HG02759 (cell line): ENCODE data around the gene OR5J2.
"Not testable (repeated sequence)": the region's sequence is repeated elsewhere in the genome, so short reads cannot be mapped to it uniquely, and the experiment has no call there.

Experiments
- ATAC-seq: cut with Tn5 transposase; IDR thresholded peaks from one replicate; pipeline ENCODE4 v1.9.1; 2021; ENCODE audit warnings: mild to moderate bottlenecking, moderate library complexity; ENCODE audit not compliant: unreplicated experiment

OR5J2 gene

GRCh38 chr11:56176318-56176717, at the start of gene OR5J2:
TSS of gene OR5J2 (plus strand) at chr11:56176618. CDS start at chr11:56176618, 0 bp downstream.
- no peak for ATAC-seq

GRCh38 chr11:56140151-56140661, 36.2 kb upstream of the OR5J2 start, which contains the start of gene OR8J3:
TSS of gene OR8J3 (minus strand) at chr11:56140201. CDS start at chr11:56137718, 2,483 bp downstream.
- no peak for ATAC-seq

- ATAC-seq: not testable (repeated sequence)
Observed at GRCh38 chr11:56143681-56144080, 32.7 kb upstream of the OR5J2 start.

- no peak for ATAC-seq
Observed at GRCh38 chr11:56151376-56151775, 25.0 kb upstream of the OR5J2 start.

- no peak for ATAC-seq
Observed at GRCh38 chr11:56152333-56152732, 24.1 kb upstream of the OR5J2 start.

- no peak for ATAC-seq
Observed at GRCh38 chr11:56160217-56160616, 16.2 kb upstream of the OR5J2 start, which contains the start of gene OR8K5. TSS of gene OR8K5 (minus strand) at chr11:56160317. CDS start at chr11:56160317, 0 bp downstream.

- ATAC-seq: no peak
Observed at GRCh38 chr11:56163804-56164203, 12.6 kb upstream of the OR5J2 start.

GRCh38 chr11:56172256-56172830, 4.1 kb upstream of the OR5J2 start:
- ATAC-seq: no peak

- no peak for ATAC-seq
Observed at GRCh38 chr11:56183459-56183858, 7.0 kb downstream of the OR5J2 start.

- ATAC-seq: no peak
Observed at GRCh38 chr11:56188602-56189001, 12.2 kb downstream of the OR5J2 start.

- no peak for ATAC-seq
Observed at GRCh38 chr11:56196705-56197104, 20.3 kb downstream of the OR5J2 start.

- ATAC-seq: no peak
Observed at GRCh38 chr11:56197367-56197766, 20.9 kb downstream of the OR5J2 start.

GRCh38 chr11:56207790-56208189, 31.4 kb downstream of the OR5J2 start:
- no peak for ATAC-seq

- no peak for ATAC-seq
Observed at GRCh38 chr11:56214537-56214936, 38.1 kb downstream of the OR5J2 start.

- not testable (repeated sequence) for ATAC-seq
Observed at GRCh38 chr11:56219735-56220134, 43.3 kb downstream of the OR5J2 start.
